Caki2 (cell line): ENCODE measurements around the gene ZNF124. TPM values are rescaled to one million over a fixed set of nuclear protein-coding genes. Genes with fewer than 3 reads are reported as not detected.
A peak's percentile ranks its signal among the peaks of the same experiment; 100 is the strongest.
"Not testable (repeated sequence)": the region's sequence is repeated elsewhere in the genome, so short reads cannot be mapped to it uniquely, and the experiment has no call there.

Experiments used
- DNase-seq: peaks from one replicate; pipeline ENCODE4 v3.0.0-alpha.2; 2015; ENCODE audit warnings: low read depth
- in situ Hi-C: cut with HindIII; loops from 2 replicates; pipeline ENCODE4 v1.10.0; 2016; ENCODE audit warnings: low sequenced_read_pairs, low pct_unique_long_range_greater_than_20kb, mixed read lengths
- total RNA-seq: library from RNA; depleted of rRNA; stranded (reverse); fragments of >200 nt; shearing (Covaris generic); gene quantifications from 2 replicates; pipeline ENCODE4 v1.2.3, GENCODE V29; 2014; ENCODE audit warnings: low replicate concordance

ZNF124 gene
- total RNA-seq, 1 experiment from 2014 or later, result 64.1 TPM

- in situ Hi-C loops, result no loop called here
- no peak for DNase-seq
These were observed 5.9 kb upstream of the ZNF124 start for GRCh38 chr1:247177755-247178154.

- in situ Hi-C loops, result no loop called here
- DNase-seq, result no peak
These were observed 3.6 kb upstream of the ZNF124 start for GRCh38 chr1:247175458-247175857.

- DNase-seq, result no peak
- in situ Hi-C loops, result no loop called here
These were observed 1.6 kb upstream of the ZNF124 start for GRCh38 chr1:247173431-247173830.

- in situ Hi-C loops, result no loop called here
- no peak for DNase-seq
These were observed 1.2 kb upstream of the ZNF124 start for GRCh38 chr1:247172996-247173395.

GRCh38 chr1:247171443-247171842 lies 377 bp downstream of the ZNF124 start:
- in situ Hi-C loops, DNase-seq: not testable (repeated sequence)

GRCh38 chr1:247165674-247166073 lies 6.1 kb downstream of the ZNF124 start:
- DNase-seq, result no peak

GRCh38 chr1:247164694-247165093 lies 7.1 kb downstream of the ZNF124 start:
- in situ Hi-C loops, result no loop called here
- DNase-seq, result no peak

More at GRCh38 chr1:247165674-247166073, 6.1 kb downstream of the ZNF124 start:
- in situ Hi-C loops, result no loop called here

GRCh38 chr1:247156787-247157232 lies 15.0 kb downstream of the ZNF124 start:
- in situ Hi-C loops, result no loop called here
- peak; percentile 33 for DNase-seq

- in situ Hi-C loops, result no loop called here
- no peak for DNase-seq
These were observed 24.0 kb downstream of the ZNF124 start for GRCh38 chr1:247147781-247148180.

- in situ Hi-C loops, DNase-seq: not testable (repeated sequence)
These were observed 24.7 kb downstream of the ZNF124 start for GRCh38 chr1:247147120-247147519.

GRCh38 chr1:247146671-247147070 lies 25.1 kb downstream of the ZNF124 start:
- in situ Hi-C loops, result no loop called here
- no peak for DNase-seq

- DNase-seq, result no peak
- in situ Hi-C loops, result no loop called here
These were observed 26.5 kb downstream of the ZNF124 start for GRCh38 chr1:247145279-247145678.

GRCh38 chr1:247139557-247139956 lies 32.3 kb downstream of the ZNF124 start:
- in situ Hi-C loops, DNase-seq: not testable (repeated sequence)

GRCh38 chr1:247131236-247131635 lies 40.6 kb downstream of the ZNF124 start:
- in situ Hi-C loops, result no loop called here
- DNase-seq, result no peak

GRCh38 chr1:247127519-247128282 lies 44.1 kb downstream of the ZNF124 start:
- in situ Hi-C loops, DNase-seq: not testable (repeated sequence)

- DNase-seq, in situ Hi-C loops: not testable (repeated sequence)
These were observed 45.2 kb downstream of the ZNF124 start for GRCh38 chr1:247126601-247127000.

- in situ Hi-C loops, DNase-seq: not testable (repeated sequence)
These were observed 45.7 kb downstream of the ZNF124 start for GRCh38 chr1:247126166-247126565.

- DNase-seq, result no peak
- in situ Hi-C loops, result no loop called here
These were observed 50.4 kb downstream of the ZNF124 start for GRCh38 chr1:247121382-247121781.

GRCh38 chr1:247120408-247120668 lies 51.5 kb downstream of the ZNF124 start:
- in situ Hi-C loops, DNase-seq: not testable (repeated sequence)
